H1 (cell line): Measurements from ENCODE around the gene ASTN2. TPM values are rescaled to one million over a fixed set of nuclear protein-coding genes. Genes with fewer than 3 reads are reported as not detected.

Experiments
- CTCF ChIA-PET: fragments of 300-600 bp; sonication (Branson Sonifier 250); formaldehyde crosslinking; loops from one replicate; lab custom pipeline; 2021; ENCODE audit not compliant: partially characterized antibody; lab: Charles Lee
- POLR2A ChIA-PET: fragments of 300-600 bp; sonication (Branson Sonifier 250); formaldehyde crosslinking; loops from one replicate; lab custom pipeline; 2021; ENCODE audit warnings: inconsistent platforms; ENCODE audit not compliant: partially characterized antibody; lab: Charles Lee
- DNase-seq, 2 experiments: peaks; one replicate each; pipeline versions ENCODE4 v3.0.0 to v3.0.0-alpha.2; 2010 to 2022; ENCODE audit warnings: low spot score in 2 of 2, low read depth in 1 of 2, mixed read lengths in 1 of 2
- FAIRE-seq: peaks from 2 replicates; lab custom pipeline; 2011; peaks lifted over from hg19 to GRCh38; lab: Jason Lieb, UNC
- H2AFZ ChIP-seq: 2 replicates; pipeline ENCODE4 v1.8.1; 2012; ENCODE audit warnings: low read length, inconsistent platforms
- H2AK5ac ChIP-seq: 2 replicates; pipeline ENCODE4 v1.6.1; 2013; ENCODE audit warnings: low read depth, low read length
- H2BK120ac ChIP-seq: replicated peaks from 2 replicates; pipeline ENCODE3; 2013; ENCODE audit warnings: low read depth, low read length, inconsistent platforms
- H2BK12ac ChIP-seq: 2 replicates; pipeline ENCODE4 v1.6.1; 2013; ENCODE audit warnings: low read depth, low read length
- H2BK15ac ChIP-seq: 2 replicates; pipeline ENCODE4 v1.6.1; 2013; ENCODE audit warnings: low read length
- H2BK20ac ChIP-seq: 2 replicates; pipeline ENCODE4 v1.6.1; 2013; ENCODE audit warnings: low read length
- H2BK5ac ChIP-seq: 2 replicates; pipeline ENCODE4 v1.6.1; 2013; ENCODE audit warnings: low read depth, low read length
- H3K14ac ChIP-seq: 2 replicates; pipeline ENCODE4 v1.6.1; 2013; ENCODE audit warnings: inconsistent platforms; ENCODE audit not compliant: insufficient read length
- H3K18ac ChIP-seq: 2 replicates; pipeline ENCODE4 v1.6.1; 2013; ENCODE audit warnings: low read length; ENCODE audit errors: extremely low read depth
- H3K23ac ChIP-seq: 2 replicates; pipeline ENCODE4 v1.6.1; 2013; ENCODE audit warnings: inconsistent platforms; ENCODE audit not compliant: insufficient read length
- H3K23me2 ChIP-seq: 2 replicates; pipeline ENCODE4 v1.6.1; 2013; ENCODE audit warnings: low read depth, low read length
- H3K27ac ChIP-seq: 2 replicates; pipeline ENCODE4 v1.6.1; 2011; ENCODE audit warnings: low read depth, low read length, inconsistent platforms
- H3K27me3 ChIP-seq, 4 experiments: replicated peaks in 1 of 4; 1 replicate in 1 of 4; 2 replicates in 3 of 4; pipeline versions ENCODE4 v1.6.1 to v1.8.1; 2011 to 2013; ENCODE audit warnings: low read length in 3 of 4, mild to moderate bottlenecking in 3 of 4, inconsistent platforms in 2 of 4, mixed read lengths in 2 of 4, moderate library complexity in 1 of 4; ENCODE audit not compliant: control insufficient read depth in 3 of 4, insufficient read depth in 3 of 4; ENCODE audit errors: extremely low read depth in 1 of 4
- H3K36me3 ChIP-seq, 4 experiments: 2 replicates each; pipeline versions ENCODE4 v1.6.1 to v1.8.1; 2011 to 2013; ENCODE audit warnings: mild to moderate bottlenecking in 4 of 4, low read length in 3 of 4, moderate library complexity in 2 of 4, control low read depth in 1 of 4, inconsistent platforms in 1 of 4; ENCODE audit not compliant: insufficient read depth in 4 of 4, control insufficient read depth in 2 of 4
- H3K4ac ChIP-seq: replicated peaks from 2 replicates; pipeline ENCODE3; 2013; ENCODE audit warnings: low read length, low read depth, mixed read lengths, inconsistent platforms; ENCODE audit not compliant: insufficient read length
- H3K4me1 ChIP-seq, 4 experiments: replicated peaks in 1 of 4; 1 replicate in 1 of 4; 2 replicates in 3 of 4; pipeline versions ENCODE4 v1.6.1 to v1.8.1; 2011 to 2013; ENCODE audit warnings: low read length in 3 of 4, inconsistent platforms in 2 of 4, mixed read lengths in 1 of 4; ENCODE audit not compliant: insufficient read depth in 4 of 4, control insufficient read depth in 3 of 4
- H3K4me2 ChIP-seq, 2 experiments: 2 replicates each; pipeline versions ENCODE4 v1.6.1 to v1.8.1; 2011 to 2013; ENCODE audit warnings: low read depth in 2 of 2, low read length in 2 of 2, control low read depth in 1 of 2, inconsistent platforms in 1 of 2, mild to moderate bottlenecking in 1 of 2; ENCODE audit not compliant: insufficient read depth in 1 of 2
- H3K4me3 ChIP-seq, 4 experiments: fragments of 200-600, 300-600 bp in 1 of 4; sonication (generic), shearing (Covaris generic), sonication (Bioruptor Twin) in 1 of 4; 2 replicates each; pipeline versions ENCODE4 v1.5.1 to v1.8.1; 2011 to 2016; ENCODE audit warnings: low read length in 4 of 4, low read depth in 3 of 4, control low read depth in 2 of 4, inconsistent platforms in 2 of 4, mild to moderate bottlenecking in 2 of 4, mixed read lengths in 1 of 4, moderate library complexity in 1 of 4; ENCODE audit not compliant: insufficient read depth in 2 of 4; ENCODE audit errors: extremely low read depth in 1 of 4
- H3K56ac ChIP-seq: replicated peaks from 2 replicates; pipeline ENCODE3; 2013; ENCODE audit warnings: low read depth, mild to moderate bottlenecking, mixed read lengths, low read length, inconsistent platforms; ENCODE audit not compliant: insufficient read length
- H3K79me1 ChIP-seq: 2 replicates; pipeline ENCODE4 v1.6.1; 2013; ENCODE audit warnings: low read depth, low read length, control low read depth
- H3K79me2 ChIP-seq, 2 experiments: 2 replicates each; pipeline versions ENCODE4 v1.6.1 to v1.8.1; 2012 to 2013; ENCODE audit warnings: low read length in 2 of 2, mild to moderate bottlenecking in 2 of 2, inconsistent platforms in 1 of 2; ENCODE audit not compliant: insufficient read depth in 2 of 2, control insufficient read depth in 1 of 2
- H3K9ac ChIP-seq, 4 experiments: replicated peaks in 1 of 4; 1 replicate in 1 of 4; 2 replicates in 3 of 4; pipeline versions ENCODE4 v1.6.1 to v1.8.1; 2011 to 2013; ENCODE audit warnings: low read depth in 3 of 4, low read length in 3 of 4, control low read depth in 2 of 4, mild to moderate bottlenecking in 2 of 4, moderate library complexity in 2 of 4, inconsistent platforms in 1 of 4; ENCODE audit errors: extremely low read depth in 1 of 4
- H3K9me3 ChIP-seq, 2 experiments: 2 replicates each; pipeline versions ENCODE4 v1.6.1 to v1.8.1; 2012 to 2013; ENCODE audit warnings: mild to moderate bottlenecking in 2 of 2, moderate library complexity in 2 of 2, control low read depth in 1 of 2, inconsistent platforms in 1 of 2, low read depth in 1 of 2, low read length in 1 of 2, mixed read lengths in 1 of 2; ENCODE audit not compliant: insufficient read depth in 2 of 2
- H4K20me1 ChIP-seq, 2 experiments: replicated peaks in 1 of 2; 2 replicates each; pipeline versions ENCODE3 to v1.8.1; 2011 to 2013; ENCODE audit warnings: inconsistent platforms in 2 of 2, low read length in 2 of 2, mild to moderate bottlenecking in 1 of 2; ENCODE audit not compliant: insufficient read depth in 2 of 2, control insufficient read depth in 1 of 2
- H4K5ac ChIP-seq: 2 replicates; pipeline ENCODE4 v1.6.1; 2013; ENCODE audit warnings: low read length, low read depth, mixed read lengths, inconsistent platforms; ENCODE audit not compliant: insufficient read length
- H4K8ac ChIP-seq: 2 replicates; pipeline ENCODE4 v1.8.0; 2013; ENCODE audit warnings: mild to moderate bottlenecking, moderate library complexity, low read length, inconsistent platforms; ENCODE audit not compliant: insufficient read depth; ENCODE audit errors: extremely low read depth
- H4K91ac ChIP-seq: replicated peaks from 2 replicates; pipeline ENCODE3; 2013; ENCODE audit warnings: low read length, mixed read lengths, inconsistent platforms; ENCODE audit not compliant: insufficient read length
- CHD2 ChIP-seq: IDR thresholded peaks from 2 replicates; pipeline ENCODE4 v1.6.1; 2012; ENCODE audit warnings: low read length, improper control_type of control experiment
- KDM1A ChIP-seq: fragments of 200-600, 300-600 bp; sonication (generic); IDR thresholded peaks from 2 replicates; pipeline ENCODE4 v1.7.1; 2016; ENCODE audit warnings: mild to moderate bottlenecking, low read length, borderline replicate concordance
- KDM5A ChIP-seq: fragments of 200-600 bp; IDR thresholded peaks from 2 replicates; pipeline ENCODE4 v1.7.1; 2012; ENCODE audit warnings: mild to moderate bottlenecking, low read length, inconsistent platforms, mixed read lengths
- RXRA ChIP-seq: IDR thresholded peaks from 2 replicates; pipeline ENCODE4 v1.6.1; 2011; ENCODE audit warnings: low read depth, mild to moderate bottlenecking, low read length, moderate library complexity; ENCODE audit not compliant: insufficient read depth
- WGBS, 2 experiments: shearing (Covaris generic) in 1 of 2; methylation state at CpG; one replicate each; pipeline versions ENCODE4 v1.1.6 to v1.1.7; 2013 to 2015; ENCODE audit warnings: low lambda C conversion rate in 2 of 2, mixed read lengths in 2 of 2, inconsistent platforms in 1 of 2, low coverage in 1 of 2, missing lambda C conversion rate in 1 of 2; ENCODE audit not compliant: insufficient replicate concordance in 2 of 2, insufficient coverage in 1 of 2, insufficient read length in 1 of 2; ENCODE audit errors: extremely low coverage in 1 of 2, missing lambda C conversion rate in 1 of 2; 5-methylcytosine and 5-hydroxymethylcytosine counted together
- polyA plus RNA-seq, 7 experiments: library from polyadenylated mRNA; depleted of rRNA in 3 of 7; stranded (reverse) in 5 of 7; unstranded in 2 of 7; fragments of >200 nt in 5 of 7; fragments of 200-250 nt in 2 of 7; gene quantifications; 1 replicate in 5 of 7; 2 replicates in 1 of 7; 4 replicates in 1 of 7; pipeline versions ENCODE4 v1.2.1 to v1.2.3, GENCODE V29; 2011 to 2013; ENCODE audit warnings: missing spikeins in 2 of 7, mixed read lengths in 2 of 7
- total RNA-seq: library from RNA; stranded (reverse); fragmentation: NEBNext Ultra II Directional; extraction: Animal tissue kit (Norgen Biotek cat#: 25700); gene quantifications from 2 replicates; pipeline ENCODE4 v1.2.1, GENCODE V29; 2021

The ASTN2 gene
- total and polyA plus RNA-seq, 2 of the 8 experiments (the other 6 are each of a cell fraction or from before 2014, with no cell fraction given): 8.2 to 13.7 TPM

DNA sequence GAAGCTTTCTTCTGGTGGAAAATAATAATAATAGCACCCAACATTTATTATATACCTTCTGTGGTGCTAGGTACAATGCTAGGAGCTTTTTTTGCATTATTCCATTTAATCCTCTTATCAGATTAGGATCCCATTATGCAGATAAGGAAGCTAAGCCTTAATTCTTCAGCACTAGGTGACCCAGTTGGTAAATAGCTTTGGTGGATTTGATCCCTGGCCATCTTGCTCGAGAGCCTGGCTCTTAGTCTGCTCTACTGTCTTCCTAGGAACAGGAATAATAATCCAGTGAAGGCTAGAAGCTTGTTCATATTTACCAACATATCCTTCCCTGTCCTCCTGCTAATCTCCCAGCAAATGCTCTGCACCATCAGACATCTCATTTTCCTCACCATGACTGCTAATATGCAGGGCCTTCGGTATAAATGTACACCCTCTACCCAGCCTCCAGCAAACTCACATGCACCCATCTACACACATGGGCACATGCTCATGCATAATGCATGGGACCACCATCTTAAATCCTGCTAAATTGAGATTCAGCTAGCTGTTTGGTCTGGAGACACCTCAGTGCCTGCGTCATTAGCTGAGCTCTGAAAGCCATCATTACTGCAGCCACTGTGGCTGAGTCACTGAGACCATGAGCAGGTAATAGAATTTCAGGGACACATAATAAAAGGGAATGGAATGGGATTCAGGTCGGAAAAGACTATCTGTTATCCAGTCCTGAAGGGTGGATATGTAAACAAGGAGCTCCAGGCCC, 640.3 kb downstream of the ASTN2 start:
- no peaks in the 10 kb centered on the region for H3K4me1 ChIP-seq
- H2AFZ ChIP-seq: no peak overlapping the region
- no peak overlapping the region for H3K4me2 ChIP-seq
- CTCF ChIA-PET: interaction anchor here (0.6 to 2.7 kb wide), 3 partner anchors 11 to 338 kb away, joined by 3 to 7 read pairs (median 3); no protein-coding TSS in a partner anchor
- H4K91ac ChIP-seq: no peak overlapping the region
- no peak overlapping the region for H3K4ac ChIP-seq
- no peak for TF ChIP-seq RXRA
- TF ChIP-seq KDM5A: no peak
- TF ChIP-seq CHD2: no peak
- TF ChIP-seq KDM1A: no peak
- H3K23me2 ChIP-seq: no peaks in the 10 kb centered on the region; the same call in 1 of the 2 replicates
- no peaks in the 10 kb centered on the region for H4K20me1 ChIP-seq
- no peak overlapping the region for H2AK5ac ChIP-seq
- WGBS, 2 experiments: 88% methylated on average over 4 of the region's 4 CpGs; no CpG with 5 or more reads in 1 of the 2 experiments
- H2BK15ac ChIP-seq: no peak overlapping the region
- H2BK20ac ChIP-seq: no peak overlapping the region
- H2BK5ac ChIP-seq: no peak overlapping the region
- H3K79me2 ChIP-seq: no peaks in the 10 kb centered on the region
- H3K18ac ChIP-seq: no peak overlapping the region
- H3K23ac ChIP-seq: no peak overlapping the region
- POLR2A ChIA-PET: no interaction called here
- no peak overlapping the region for H3K4me3 ChIP-seq
- H3K56ac ChIP-seq: no peak overlapping the region
- no peaks in the 10 kb centered on the region for H3K9me3 ChIP-seq
- no peak overlapping the region for H3K9ac ChIP-seq
- no peaks in the 10 kb centered on the region for H3K27me3 ChIP-seq
- no peak overlapping the region for H4K5ac ChIP-seq
- no peaks in the 10 kb centered on the region for H3K36me3 ChIP-seq
- no peaks in the 10 kb centered on the region for H3K79me1 ChIP-seq
- no peak overlapping the region for H3K27ac ChIP-seq
- FAIRE-seq: no peak
- no peak overlapping the region for H3K14ac ChIP-seq
- no peak overlapping the region for H4K8ac ChIP-seq
- H2BK12ac ChIP-seq: no peak overlapping the region
- H2BK120ac ChIP-seq: no peak overlapping the region
- DNase-seq: no peak
